Astrocyte (in vitro differentiated cells and primary cell): ENCODE data around the gene PTPRN2. TPM values are rescaled to one million over a fixed set of nuclear protein-coding genes. Genes with fewer than 3 reads are reported as not detected.
"Not testable (repeated sequence)": the region's sequence is repeated elsewhere in the genome, so short reads cannot be mapped to it uniquely, and the experiment has no call there.

Experiments
- DNase-seq: peaks from one replicate; pipeline ENCODE4 v3.0.0-alpha.2; 2010; ENCODE audit warnings: low read depth
- FAIRE-seq: peaks from 2 replicates; lab custom pipeline; 2011; peaks lifted over from hg19 to GRCh38; lab: Jason Lieb, UNC
- H2AFZ ChIP-seq: 2 replicates; pipeline ENCODE4 v1.6.0; 2012; ENCODE audit warnings: low read depth, low read length, inconsistent platforms
- H3K27ac ChIP-seq: 2 replicates; pipeline ENCODE4 v1.5.1; 2011; ENCODE audit warnings: low read depth, low read length, inconsistent platforms
- H3K27me3 ChIP-seq: 2 replicates; pipeline ENCODE4 v1.6.0; 2011; ENCODE audit warnings: low read length, inconsistent platforms; ENCODE audit not compliant: insufficient read depth
- H3K36me3 ChIP-seq: 2 replicates; pipeline ENCODE4 v1.5.1; 2011; ENCODE audit warnings: low read length, inconsistent platforms; ENCODE audit not compliant: insufficient read depth
- H3K4me1 ChIP-seq: 2 replicates; pipeline ENCODE4 v1.5.1; 2011; ENCODE audit warnings: low read length, inconsistent platforms; ENCODE audit not compliant: insufficient read depth
- H3K4me2 ChIP-seq: 2 replicates; pipeline ENCODE4 v1.6.0; 2012; ENCODE audit warnings: low read length, inconsistent platforms
- H3K4me3 ChIP-seq: 2 replicates; pipeline ENCODE4 v1.5.1; 2011; ENCODE audit warnings: low read depth, mild to moderate bottlenecking, low read length, inconsistent platforms; ENCODE audit not compliant: insufficient read depth
- H3K79me2 ChIP-seq: 2 replicates; pipeline ENCODE4 v1.6.0; 2012; ENCODE audit warnings: mild to moderate bottlenecking, low read length, inconsistent platforms; ENCODE audit not compliant: insufficient read depth
- H3K9ac ChIP-seq: 2 replicates; pipeline ENCODE4 v1.6.0; 2012; ENCODE audit warnings: mild to moderate bottlenecking, low read length, inconsistent platforms
- H3K9me3 ChIP-seq: 2 replicates; pipeline ENCODE4 v1.5.1; 2012; ENCODE audit warnings: low read depth, mild to moderate bottlenecking, low read length, inconsistent platforms; ENCODE audit not compliant: insufficient read depth
- H4K20me1 ChIP-seq: 2 replicates; pipeline ENCODE4 v1.6.0; 2012; ENCODE audit warnings: low read length, inconsistent platforms; ENCODE audit not compliant: insufficient read depth
- H3K27ac Mint-ChIP-seq: one replicate; pipeline ENCODE4 v1.8.0; 2021; ENCODE audit warnings: mild to moderate bottlenecking, mixed read lengths; ENCODE audit not compliant: unreplicated experiment
- H3K27me3 Mint-ChIP-seq: one replicate; pipeline ENCODE4 v1.8.0; 2021; ENCODE audit warnings: low read depth, mixed read lengths; ENCODE audit not compliant: unreplicated experiment
- H3K36me3 Mint-ChIP-seq: one replicate; pipeline ENCODE4 v1.8.0; 2021; ENCODE audit warnings: low read depth, mixed read lengths; ENCODE audit not compliant: unreplicated experiment
- H3K4me1 Mint-ChIP-seq: one replicate; pipeline ENCODE4 v1.8.0; 2021; ENCODE audit warnings: low read depth, mixed read lengths; ENCODE audit not compliant: unreplicated experiment
- H3K4me3 Mint-ChIP-seq: one replicate; pipeline ENCODE4 v1.8.0; 2021; ENCODE audit warnings: mild to moderate bottlenecking, moderate library complexity, mixed read lengths; ENCODE audit not compliant: unreplicated experiment
- H3K9me3 Mint-ChIP-seq: one replicate; pipeline ENCODE4 v1.8.0; 2021; ENCODE audit warnings: mild to moderate bottlenecking, mixed read lengths; ENCODE audit not compliant: unreplicated experiment
- EZH2 ChIP-seq: IDR thresholded peaks from 2 replicates; pipeline ENCODE4 v1.6.1; 2012; ENCODE audit warnings: mild to moderate bottlenecking, low read length, inconsistent platforms; ENCODE audit not compliant: insufficient read depth
- total RNA-seq: library from RNA; stranded (reverse); gene quantifications from 2 replicates; pipeline ENCODE4 v1.2.1, GENCODE V29; 2021
- TF ChIP-seq, protein P1 (sequence below): IDR thresholded peaks from 2 replicates; pipeline ENCODE4 v1.5.1; 2011; ENCODE audit warnings: low read depth, mild to moderate bottlenecking, inconsistent platforms, low read length, moderate library complexity; ENCODE audit not compliant: insufficient read depth

PTPRN2 gene
- total RNA-seq, 1 donor from 2014 or later, result 0.09 TPM

DNA sequence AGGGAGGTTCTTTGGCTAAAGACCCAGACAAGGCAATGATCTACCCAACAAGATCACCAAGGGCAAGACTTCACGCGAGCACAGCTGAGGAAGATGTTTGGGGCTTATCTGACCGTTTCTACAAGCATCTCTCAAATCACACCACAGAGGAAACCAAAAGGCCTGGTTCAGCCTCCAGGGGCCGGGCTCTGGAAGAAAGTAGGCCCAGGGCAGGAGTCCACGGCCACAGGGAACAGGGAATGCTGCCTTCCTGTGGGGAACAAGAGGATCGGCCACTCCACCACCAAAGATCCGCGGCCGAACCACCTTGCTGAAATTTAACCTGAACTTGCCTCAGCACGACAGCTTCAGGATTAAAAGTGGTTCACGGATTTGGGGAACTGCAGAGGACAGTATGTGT is 332.5 kb downstream of the PTPRN2 start:
- no peak overlapping the region for H3K4me3 Mint-ChIP-seq
- Histone ChIP-seq H3K79me2 (no peaks in the 10 kb centered on the region), H2AFZ (no peak overlapping the region), H3K4me3 (no peak overlapping the region), H3K36me3 (no peaks in the 10 kb centered on the region), H4K20me1 (no peaks in the 10 kb centered on the region), H3K9me3 (peaks cover 25% of the 10 kb centered on the region), H3K4me2 (no peak overlapping the region), H3K27me3 (no peaks in the 10 kb centered on the region), H3K9ac (no peak overlapping the region), H3K4me1 (no peaks in the 10 kb centered on the region), H3K27ac (no peak overlapping the region)
- TF ChIP-seq, protein P1, sequence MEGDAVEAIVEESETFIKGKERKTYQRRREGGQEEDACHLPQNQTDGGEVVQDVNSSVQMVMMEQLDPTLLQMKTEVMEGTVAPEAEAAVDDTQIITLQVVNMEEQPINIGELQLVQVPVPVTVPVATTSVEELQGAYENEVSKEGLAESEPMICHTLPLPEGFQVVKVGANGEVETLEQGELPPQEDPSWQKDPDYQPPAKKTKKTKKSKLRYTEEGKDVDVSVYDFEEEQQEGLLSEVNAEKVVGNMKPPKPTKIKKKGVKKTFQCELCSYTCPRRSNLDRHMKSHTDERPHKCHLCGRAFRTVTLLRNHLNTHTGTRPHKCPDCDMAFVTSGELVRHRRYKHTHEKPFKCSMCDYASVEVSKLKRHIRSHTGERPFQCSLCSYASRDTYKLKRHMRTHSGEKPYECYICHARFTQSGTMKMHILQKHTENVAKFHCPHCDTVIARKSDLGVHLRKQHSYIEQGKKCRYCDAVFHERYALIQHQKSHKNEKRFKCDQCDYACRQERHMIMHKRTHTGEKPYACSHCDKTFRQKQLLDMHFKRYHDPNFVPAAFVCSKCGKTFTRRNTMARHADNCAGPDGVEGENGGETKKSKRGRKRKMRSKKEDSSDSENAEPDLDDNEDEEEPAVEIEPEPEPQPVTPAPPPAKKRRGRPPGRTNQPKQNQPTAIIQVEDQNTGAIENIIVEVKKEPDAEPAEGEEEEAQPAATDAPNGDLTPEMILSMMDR, result no peak
- no peak for TF ChIP-seq EZH2
- H3K27ac Mint-ChIP-seq, result no peak overlapping the region
- H3K27me3 Mint-ChIP-seq, result no peaks in the 10 kb centered on the region
- FAIRE-seq (no peak), DNase-seq (no peak)
- no peaks in the 10 kb centered on the region for H3K36me3 Mint-ChIP-seq
- H3K9me3 Mint-ChIP-seq, result peaks cover 34% of the 10 kb centered on the region
- H3K4me1 Mint-ChIP-seq, result no peaks in the 10 kb centered on the region

- H3K9me3 Mint-ChIP-seq, result peaks cover 28% of the 10 kb centered on the region
Observed at GRCh38 chr7:158253670-158254045, 334.0 kb downstream of the PTPRN2 start.

DNA sequence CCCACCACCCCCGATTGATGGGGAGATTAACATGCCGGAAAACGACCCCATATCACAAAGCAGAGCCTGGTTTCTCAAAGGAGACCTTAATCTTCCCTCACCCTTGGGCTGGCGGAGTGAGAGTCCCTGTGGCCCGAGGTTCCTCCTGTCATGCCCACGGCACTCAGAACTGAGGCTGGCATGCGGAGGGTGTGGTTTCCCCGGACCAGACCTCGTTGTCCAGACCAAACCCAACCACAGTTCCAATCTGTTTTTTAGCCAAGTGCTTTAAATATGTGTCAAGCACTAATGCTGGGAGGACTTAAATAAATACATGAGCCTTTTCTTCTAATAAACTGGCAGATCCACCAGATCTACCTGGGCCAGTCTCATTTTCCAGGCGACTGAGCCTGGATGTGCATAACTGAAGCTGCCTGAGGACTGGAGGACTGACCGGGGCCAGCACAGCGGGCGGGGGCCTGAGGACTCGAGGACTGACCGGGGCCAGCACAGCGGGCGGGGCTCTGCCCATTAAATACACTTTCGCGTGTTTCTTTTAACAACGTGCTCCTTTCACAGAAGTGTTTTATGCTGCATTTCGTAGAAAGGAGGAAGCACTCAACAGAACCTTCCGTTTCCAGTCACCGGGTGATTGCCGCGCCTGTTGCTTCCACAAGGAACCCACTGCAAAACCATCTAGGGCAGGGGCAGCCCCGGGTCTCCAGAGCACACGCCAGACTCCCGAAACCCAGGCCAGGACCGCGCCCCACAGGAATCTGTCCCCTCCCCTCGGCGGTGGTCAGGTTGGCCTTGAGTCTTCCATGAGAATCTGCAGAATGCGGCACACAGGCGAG is 334.6 kb downstream of the PTPRN2 start:
- Histone ChIP-seq H3K4me1 (no peaks in the 10 kb centered on the region), H4K20me1 (no peaks in the 10 kb centered on the region), H3K4me2 (no peak overlapping the region), H3K9ac (no peak overlapping the region), H3K27me3 (no peaks in the 10 kb centered on the region), H3K27ac (no peak overlapping the region), H3K4me3 (no peak overlapping the region), H3K79me2 (no peaks in the 10 kb centered on the region), H3K9me3 (peaks cover 22% of the 10 kb centered on the region), H3K36me3 (no peaks in the 10 kb centered on the region), H2AFZ (no peak overlapping the region)
- no peaks in the 10 kb centered on the region for H3K27me3 Mint-ChIP-seq
- FAIRE-seq, result no peak
- DNase-seq, result no peak
- no peaks in the 10 kb centered on the region for H3K4me1 Mint-ChIP-seq
- H3K36me3 Mint-ChIP-seq, result no peaks in the 10 kb centered on the region
- TF ChIP-seq, protein P1, result no peak
- TF ChIP-seq EZH2, result no peak
- H3K4me3 Mint-ChIP-seq, result no peak overlapping the region
- peaks cover 24% of the 10 kb centered on the region for H3K9me3 Mint-ChIP-seq
- H3K27ac Mint-ChIP-seq, result no peak overlapping the region

More at GRCh38 chr7:158253670-158254045, 334.0 kb downstream of the PTPRN2 start:
- H3K27me3 ChIP-seq, H3K36me3 Mint-ChIP-seq, H4K20me1 ChIP-seq, H3K4me3 ChIP-seq, H3K36me3 ChIP-seq, H3K27ac ChIP-seq, H3K4me1 Mint-ChIP-seq, H3K9ac ChIP-seq, H3K27me3 Mint-ChIP-seq, H3K27ac Mint-ChIP-seq, FAIRE-seq, H3K4me1 ChIP-seq, DNase-seq, H3K4me3 Mint-ChIP-seq, H3K79me2 ChIP-seq, H3K4me2 ChIP-seq, H2AFZ ChIP-seq: not testable (repeated sequence)
- peaks cover 21% of the 10 kb centered on the region for H3K9me3 ChIP-seq
